CD8-positive, alpha-beta memory T cell (primary cell): ENCODE measurements around the gene BTBD9. TPM values are rescaled to one million over a fixed set of nuclear protein-coding genes. Genes with fewer than 3 reads are reported as not detected.

ENCODE experiments used
- CTCF ChIA-PET: fragments of 350-600 bp; sonication (Branson Sonifier 250); formaldehyde crosslinking; loops from one replicate; lab custom pipeline; 2021; ENCODE audit warnings: antibody characterized with exemption; lab: Charles Lee
- POLR2A ChIA-PET: fragments of 350-600 bp; sonication (Branson Sonifier 250); formaldehyde crosslinking; loops from one replicate; lab custom pipeline; 2021; ENCODE audit warnings: antibody characterized with exemption; lab: Charles Lee
- DNase-seq, 5 donors: peaks; one replicate each; pipeline versions ENCODE4 v3.0.0 to v3.0.0-alpha.2; 2020 to 2022; ENCODE audit warnings: mixed read lengths in 1 of 5
- H3K27ac ChIP-seq: one replicate; pipeline ENCODE4 v1.7.0; 2013; ENCODE audit warnings: low read depth, mild to moderate bottlenecking, low read length, moderate library complexity
- H3K27me3 ChIP-seq: 2 replicates; pipeline ENCODE4 v1.7.0; 2013; ENCODE audit warnings: low read length, mild to moderate bottlenecking; ENCODE audit not compliant: insufficient read depth, poor library complexity, severe bottlenecking
- H3K36me3 ChIP-seq: 2 replicates; pipeline ENCODE4 v1.7.0; 2013; ENCODE audit warnings: mild to moderate bottlenecking, low read length, moderate library complexity; ENCODE audit not compliant: insufficient read depth
- H3K4me1 ChIP-seq: 2 replicates; pipeline ENCODE4 v1.7.0; 2013; ENCODE audit warnings: mild to moderate bottlenecking, low read length, moderate library complexity; ENCODE audit not compliant: insufficient read depth
- H3K4me3 ChIP-seq: 2 replicates; pipeline ENCODE4 v1.7.0; 2013; ENCODE audit warnings: mild to moderate bottlenecking, low read length
- H3K9me3 ChIP-seq: 2 replicates; pipeline ENCODE4 v1.7.0; 2013; ENCODE audit warnings: mild to moderate bottlenecking, low read length
- H3K27ac Mint-ChIP-seq, 8 donors: one replicate each; pipeline ENCODE4 v1.8.0; 2020 to 2021; ENCODE audit warnings: mixed read lengths in 8 of 8, mild to moderate bottlenecking in 6 of 8, inconsistent platforms in 3 of 8, moderate library complexity in 3 of 8
- H3K27me3 Mint-ChIP-seq, 2 donors: one replicate each; pipeline ENCODE4 v1.8.0; 2020 to 2021; ENCODE audit warnings: mixed read lengths in 2 of 2, mild to moderate bottlenecking in 1 of 2, moderate library complexity in 1 of 2
- H3K36me3 Mint-ChIP-seq, 3 donors: one replicate each; pipeline ENCODE4 v1.8.0; 2020 to 2021; ENCODE audit warnings: mixed read lengths in 3 of 3, inconsistent platforms in 1 of 3, mild to moderate bottlenecking in 1 of 3
- H3K4me1 Mint-ChIP-seq, 3 donors: one replicate each; pipeline ENCODE4 v1.8.0; 2020 to 2021; ENCODE audit warnings: mixed read lengths in 3 of 3, inconsistent platforms in 1 of 3, mild to moderate bottlenecking in 1 of 3
- H3K4me3 Mint-ChIP-seq, 7 donors: one replicate each; pipeline ENCODE4 v1.8.0; 2020 to 2021; ENCODE audit warnings: mixed read lengths in 7 of 7, mild to moderate bottlenecking in 6 of 7, moderate library complexity in 4 of 7, inconsistent platforms in 2 of 7
- H3K9me3 Mint-ChIP-seq, 5 donors: one replicate each; pipeline ENCODE4 v1.8.0; 2020 to 2022; ENCODE audit warnings: mixed read lengths in 5 of 5, mild to moderate bottlenecking in 3 of 5, moderate library complexity in 2 of 5, inconsistent platforms in 1 of 5
- polyA plus RNA-seq: library from polyadenylated mRNA; unstranded; fragments of 300-500 nt; fragmentation: Illumina TruSeq; gene quantifications from one replicate; pipeline ENCODE4 v1.2.3, GENCODE V29; 2021
- total RNA-seq, 2 experiments: library from RNA; stranded (reverse); gene quantifications; one replicate each; pipeline ENCODE4 v1.2.3, GENCODE V29; 2021

Gene BTBD9
- total and polyA plus RNA-seq, 3 experiments from 2014 or later, result 12.2 to 17.7 (median 14.9) TPM

- CTCF ChIA-PET, result no interaction called here
- H3K27ac ChIP-seq, result no peak overlapping the region
- Mint-ChIP-seq H3K4me1 (peaks cover 18 to 32% (median 21%) of the 10 kb centered on the region in 3 donors), H3K9me3 (no peaks in the 10 kb centered on the region), H3K27me3 (peaks cover 0 to 2% of the 10 kb centered on the region in 2 donors), H3K36me3 (peaks cover 3 to 16% (median 3%) of the 10 kb centered on the region in 3 donors), H3K4me3 (no peak overlapping the region), H3K27ac (no peak overlapping the region)
- no peak overlapping the region for H3K4me3 ChIP-seq
- H3K27me3 ChIP-seq, result no peaks in the 10 kb centered on the region
- H3K9me3 ChIP-seq, result no peaks in the 10 kb centered on the region
- DNase-seq, result no peak
- no peaks in the 10 kb centered on the region for H3K4me1 ChIP-seq
- POLR2A ChIA-PET, result no interaction called here
- no peaks in the 10 kb centered on the region for H3K36me3 ChIP-seq
Observed at GRCh38 chr6:38207375-38207774, 432.4 kb downstream of the BTBD9 start.

- H3K4me1 Mint-ChIP-seq, result peaks cover 0 to 11% (median 7%) of the 10 kb centered on the region in 3 donors
- Histone ChIP-seq H3K4me3 (no peak overlapping the region), H3K27ac (no peak overlapping the region), H3K27me3 (no peaks in the 10 kb centered on the region), H3K4me1 (no peaks in the 10 kb centered on the region), H3K36me3 (no peaks in the 10 kb centered on the region), H3K9me3 (no peaks in the 10 kb centered on the region)
- ChIA-PET POLR2A (no interaction called here), CTCF (no interaction called here)
- H3K36me3 Mint-ChIP-seq, result peaks cover under 1 to 14% (median 9%) of the 10 kb centered on the region in 3 donors
- H3K4me3 Mint-ChIP-seq, result no peak overlapping the region
- peak overlapping the region in 1 of 8 donors; percentile 54 for H3K27ac Mint-ChIP-seq
- no peak for DNase-seq
- no peaks in the 10 kb centered on the region for H3K27me3 Mint-ChIP-seq
- no peaks in the 10 kb centered on the region for H3K9me3 Mint-ChIP-seq
Observed at GRCh38 chr6:38198219-38198618, 441.5 kb downstream of the BTBD9 start.

GRCh38 chr6:38195113-38195635, 444.6 kb downstream of the BTBD9 start:
- H3K9me3 Mint-ChIP-seq, result no peaks in the 10 kb centered on the region

GRCh38 chr6:38194589-38194988, 445.1 kb downstream of the BTBD9 start:
- Histone ChIP-seq H3K36me3 (no peaks in the 10 kb centered on the region), H3K27ac (no peak overlapping the region), H3K27me3 (no peaks in the 10 kb centered on the region), H3K4me1 (no peaks in the 10 kb centered on the region), H3K4me3 (no peak overlapping the region), H3K9me3 (no peaks in the 10 kb centered on the region)
- Mint-ChIP-seq H3K36me3 (peaks cover 3 to 30% (median 8%) of the 10 kb centered on the region in 3 donors), H3K9me3 (no peaks in the 10 kb centered on the region), H3K4me1 (no peaks in the 10 kb centered on the region), H3K4me3 (no peak overlapping the region), H3K27ac (no peak overlapping the region), H3K27me3 (no peaks in the 10 kb centered on the region)
- no peak for DNase-seq
- ChIA-PET POLR2A (no interaction called here), CTCF (no interaction called here)

More at GRCh38 chr6:38195113-38195635, 444.6 kb downstream of the BTBD9 start:
- DNase-seq, result no peak
- Mint-ChIP-seq H3K4me1 (peaks cover 0 to under 1% (median 0%) of the 10 kb centered on the region in 3 donors), H3K4me3 (no peak overlapping the region), H3K27ac (no peak overlapping the region), H3K27me3 (no peaks in the 10 kb centered on the region), H3K36me3 (peaks cover 3 to 30% (median 8%) of the 10 kb centered on the region in 3 donors)
- ChIA-PET POLR2A (no interaction called here), CTCF (no interaction called here)
- Histone ChIP-seq H3K4me3 (no peak overlapping the region), H3K9me3 (no peaks in the 10 kb centered on the region), H3K27me3 (no peaks in the 10 kb centered on the region), H3K36me3 (no peaks in the 10 kb centered on the region), H3K27ac (no peak overlapping the region), H3K4me1 (no peaks in the 10 kb centered on the region)

GRCh38 chr6:38194282-38194572, 445.5 kb downstream of the BTBD9 start:
- Histone ChIP-seq H3K9me3 (no peaks in the 10 kb centered on the region), H3K27me3 (no peaks in the 10 kb centered on the region), H3K27ac (no peak overlapping the region), H3K4me1 (no peaks in the 10 kb centered on the region), H3K36me3 (no peaks in the 10 kb centered on the region), H3K4me3 (no peak overlapping the region)
- ChIA-PET CTCF (no interaction called here), POLR2A (no interaction called here)
- H3K27me3 Mint-ChIP-seq, result no peaks in the 10 kb centered on the region
- no peak overlapping the region for H3K4me3 Mint-ChIP-seq
- no peaks in the 10 kb centered on the region for H3K4me1 Mint-ChIP-seq
- no peak overlapping the region for H3K27ac Mint-ChIP-seq
- DNase-seq, result no peak
- H3K36me3 Mint-ChIP-seq, result peaks cover 3 to 31% (median 9%) of the 10 kb centered on the region in 3 donors
- H3K9me3 Mint-ChIP-seq, result no peaks in the 10 kb centered on the region

GRCh38 chr6:38193481-38194281, 446.0 kb downstream of the BTBD9 start:
- peak overlapping the region in 1 of 8 donors; percentile 23 for H3K27ac Mint-ChIP-seq
- Histone ChIP-seq H3K36me3 (no peaks in the 10 kb centered on the region), H3K27ac (no peak overlapping the region), H3K4me3 (no peak overlapping the region), H3K9me3 (no peaks in the 10 kb centered on the region), H3K4me1 (no peaks in the 10 kb centered on the region), H3K27me3 (no peaks in the 10 kb centered on the region)
- CTCF ChIA-PET, result no interaction called here
- DNase-seq, result no peak
- no peaks in the 10 kb centered on the region for H3K27me3 Mint-ChIP-seq
- POLR2A ChIA-PET, result no interaction called here
- H3K4me1 Mint-ChIP-seq, result no peaks in the 10 kb centered on the region
- no peaks in the 10 kb centered on the region for H3K9me3 Mint-ChIP-seq
- no peak overlapping the region for H3K4me3 Mint-ChIP-seq
- H3K36me3 Mint-ChIP-seq, result peaks cover 3 to 34% (median 11%) of the 10 kb centered on the region in 3 donors

GRCh38 chr6:38193051-38193450, 446.7 kb downstream of the BTBD9 start:
- Histone ChIP-seq H3K36me3 (no peaks in the 10 kb centered on the region), H3K9me3 (no peaks in the 10 kb centered on the region), H3K4me3 (no peak overlapping the region), H3K27me3 (no peaks in the 10 kb centered on the region), H3K4me1 (no peaks in the 10 kb centered on the region), H3K27ac (no peak overlapping the region)
- H3K9me3 Mint-ChIP-seq, result no peaks in the 10 kb centered on the region
- no peaks in the 10 kb centered on the region for H3K4me1 Mint-ChIP-seq
- H3K27ac Mint-ChIP-seq, result no peak overlapping the region
- peaks cover 3 to 38% (median 14%) of the 10 kb centered on the region in 3 donors for H3K36me3 Mint-ChIP-seq
- no peak for DNase-seq
- POLR2A ChIA-PET, result no interaction called here
- CTCF ChIA-PET, result no interaction called here
- no peak overlapping the region for H3K4me3 Mint-ChIP-seq
- H3K27me3 Mint-ChIP-seq, result no peaks in the 10 kb centered on the region

GRCh38 chr6:38192487-38192886, 447.2 kb downstream of the BTBD9 start:
- H3K36me3 ChIP-seq, result no peaks in the 10 kb centered on the region
- ChIA-PET POLR2A (no interaction called here), CTCF (no interaction called here)
- Mint-ChIP-seq H3K4me1 (peaks cover 0 to under 1% (median 0%) of the 10 kb centered on the region in 3 donors), H3K9me3 (no peaks in the 10 kb centered on the region), H3K36me3 (peaks cover 3 to 39% (median 16%) of the 10 kb centered on the region in 3 donors), H3K27me3 (peaks cover 0 to 1% of the 10 kb centered on the region in 2 donors), H3K27ac (no peak overlapping the region), H3K4me3 (no peak overlapping the region)
- no peaks in the 10 kb centered on the region for H3K4me1 ChIP-seq
- no peak overlapping the region for H3K27ac ChIP-seq
- no peak overlapping the region for H3K4me3 ChIP-seq
- H3K27me3 ChIP-seq, result no peaks in the 10 kb centered on the region
- DNase-seq, result no peak
- H3K9me3 ChIP-seq, result no peaks in the 10 kb centered on the region
